GM21786 (cell line): ENCODE measurements around the gene CDCP1.

Source experiments
- ATAC-seq: cut with Tn5 transposase; IDR thresholded peaks from one replicate; pipeline ENCODE4 v1.9.1; 2021; ENCODE audit not compliant: unreplicated experiment

Gene CDCP1

DNA sequence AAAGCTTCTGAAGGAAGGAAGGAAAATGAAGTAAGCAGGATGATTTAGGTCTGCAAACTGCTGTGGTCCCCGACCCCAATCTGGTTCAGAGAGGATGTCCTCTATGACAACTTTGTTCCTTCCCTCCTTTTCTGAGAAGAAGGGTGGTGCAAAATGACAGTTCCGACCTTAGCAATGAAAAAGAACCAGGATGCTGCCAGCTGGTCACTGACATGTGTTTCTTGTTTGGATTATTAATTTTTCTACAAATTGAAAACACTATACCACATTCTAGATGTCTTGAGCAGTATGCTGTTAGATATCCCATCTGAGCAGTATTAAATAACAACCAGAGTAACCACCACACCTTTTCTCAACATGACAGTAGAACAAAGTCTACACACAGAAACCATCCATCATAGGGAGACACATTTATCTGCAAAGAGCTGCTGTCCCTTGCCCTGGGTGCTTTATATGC, 27.5 kb downstream of the CDCP1 start:
- no peak for ATAC-seq

DNA sequence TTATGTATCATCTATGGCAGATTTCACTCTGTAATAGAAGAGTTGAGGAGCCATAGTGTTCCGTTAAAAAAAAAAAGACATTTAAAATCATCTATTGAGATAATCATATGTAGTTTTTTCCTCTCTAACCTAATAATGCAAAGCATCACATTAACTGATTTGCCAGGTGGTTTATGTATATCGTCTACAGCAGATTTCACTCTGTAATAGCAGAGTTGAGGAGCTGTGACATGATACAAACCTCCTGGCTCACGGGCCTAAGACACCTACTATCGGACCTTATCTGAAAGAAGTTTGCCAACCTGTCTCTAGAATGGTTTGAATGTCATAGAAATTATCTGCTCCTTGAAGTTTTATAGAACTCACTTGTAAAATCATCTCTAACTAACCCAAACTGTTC, 29.8 kb downstream of the CDCP1 start:
- no peak for ATAC-seq

DNA sequence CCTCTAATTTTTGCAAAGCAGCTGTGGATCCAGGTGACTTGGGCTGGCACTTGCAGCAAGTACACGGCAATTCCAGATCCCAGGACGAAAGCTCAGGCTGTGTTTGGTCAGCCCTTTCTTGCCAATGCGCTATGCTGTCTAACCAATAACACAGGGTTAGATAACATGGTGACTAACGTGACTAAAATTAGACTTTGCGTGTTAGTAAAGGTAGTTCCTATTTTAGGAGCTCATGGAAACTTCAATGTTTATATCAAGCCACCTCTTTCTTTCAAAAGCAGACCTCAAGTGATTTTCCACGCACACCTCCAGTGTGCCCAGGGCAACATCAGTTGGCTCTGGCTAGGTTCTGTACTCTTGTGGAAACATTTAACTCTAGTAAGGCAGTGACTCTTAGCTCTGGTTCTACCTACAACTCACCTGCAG, 32.5 kb downstream of the CDCP1 start:
- ATAC-seq: no peak

- no peak for ATAC-seq
Measured at GRCh38 chr3:45112939-45113338, 33.2 kb downstream of the CDCP1 start.

GRCh38 chr3:45110509-45110833, 35.7 kb downstream of the CDCP1 start:
- ATAC-seq: no peak

- peak; percentile 63 for ATAC-seq
Measured at GRCh38 chr3:45109771-45110508, 36.2 kb downstream of the CDCP1 start.

DNA sequence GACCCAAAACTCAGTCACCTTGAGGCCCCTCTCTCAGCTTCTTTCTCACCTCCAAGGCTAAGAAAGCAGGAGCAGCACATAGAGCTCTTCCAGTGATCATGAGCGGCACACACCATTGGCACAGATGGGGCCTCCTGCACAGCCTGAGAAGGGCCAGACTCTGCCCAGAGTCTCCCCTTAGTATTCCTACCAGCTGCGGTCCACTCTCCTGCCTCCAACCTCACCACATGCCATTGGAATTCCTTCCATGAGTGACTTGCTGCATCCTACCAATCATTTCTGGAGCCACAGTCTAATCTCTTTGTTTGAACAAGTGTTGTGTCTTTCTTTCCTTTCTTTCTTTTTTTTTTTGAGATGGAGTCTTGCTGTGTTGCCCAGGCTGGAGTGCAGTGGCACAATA, 39.3 kb downstream of the CDCP1 start:
- no peak for ATAC-seq

DNA sequence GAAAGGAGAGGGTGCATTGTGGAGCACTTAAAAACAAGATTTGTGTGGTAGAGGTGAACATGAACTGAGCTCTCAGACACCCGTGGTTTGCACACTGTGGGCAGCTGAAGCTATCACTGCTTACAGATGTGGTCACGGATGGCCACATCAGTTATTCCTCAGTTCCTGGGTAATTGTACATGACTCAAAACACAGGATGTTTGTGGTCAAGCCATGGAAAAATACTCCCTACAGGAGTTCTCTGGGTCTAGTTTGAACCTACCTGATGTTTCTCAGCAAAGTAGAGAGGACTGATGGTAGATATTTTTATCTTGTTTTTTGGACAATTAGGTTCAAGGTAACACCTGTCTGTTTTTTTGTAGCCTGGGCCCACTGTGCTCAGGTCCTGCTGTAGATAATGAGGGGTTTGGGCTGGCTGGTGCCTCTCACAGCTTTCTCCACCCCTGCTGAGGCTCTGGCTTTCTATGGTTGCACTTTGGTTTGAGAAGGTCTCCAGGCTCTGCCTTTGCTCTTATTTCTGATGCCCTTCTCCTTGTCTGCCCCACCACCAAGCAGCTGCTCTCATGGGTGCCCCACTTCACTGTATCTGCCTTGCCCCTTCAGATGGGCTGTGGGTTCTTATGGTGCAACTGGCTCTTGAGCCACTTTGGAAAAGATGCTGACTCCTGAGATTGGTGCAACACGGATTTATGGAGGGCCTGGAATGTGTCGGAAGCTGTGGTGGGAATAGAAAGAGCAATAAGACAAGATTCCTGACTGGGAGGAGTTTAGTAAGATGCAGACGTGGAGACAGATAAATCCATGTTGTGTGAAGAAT, 40.1 kb downstream of the CDCP1 start:
- no peak for ATAC-seq

DNA sequence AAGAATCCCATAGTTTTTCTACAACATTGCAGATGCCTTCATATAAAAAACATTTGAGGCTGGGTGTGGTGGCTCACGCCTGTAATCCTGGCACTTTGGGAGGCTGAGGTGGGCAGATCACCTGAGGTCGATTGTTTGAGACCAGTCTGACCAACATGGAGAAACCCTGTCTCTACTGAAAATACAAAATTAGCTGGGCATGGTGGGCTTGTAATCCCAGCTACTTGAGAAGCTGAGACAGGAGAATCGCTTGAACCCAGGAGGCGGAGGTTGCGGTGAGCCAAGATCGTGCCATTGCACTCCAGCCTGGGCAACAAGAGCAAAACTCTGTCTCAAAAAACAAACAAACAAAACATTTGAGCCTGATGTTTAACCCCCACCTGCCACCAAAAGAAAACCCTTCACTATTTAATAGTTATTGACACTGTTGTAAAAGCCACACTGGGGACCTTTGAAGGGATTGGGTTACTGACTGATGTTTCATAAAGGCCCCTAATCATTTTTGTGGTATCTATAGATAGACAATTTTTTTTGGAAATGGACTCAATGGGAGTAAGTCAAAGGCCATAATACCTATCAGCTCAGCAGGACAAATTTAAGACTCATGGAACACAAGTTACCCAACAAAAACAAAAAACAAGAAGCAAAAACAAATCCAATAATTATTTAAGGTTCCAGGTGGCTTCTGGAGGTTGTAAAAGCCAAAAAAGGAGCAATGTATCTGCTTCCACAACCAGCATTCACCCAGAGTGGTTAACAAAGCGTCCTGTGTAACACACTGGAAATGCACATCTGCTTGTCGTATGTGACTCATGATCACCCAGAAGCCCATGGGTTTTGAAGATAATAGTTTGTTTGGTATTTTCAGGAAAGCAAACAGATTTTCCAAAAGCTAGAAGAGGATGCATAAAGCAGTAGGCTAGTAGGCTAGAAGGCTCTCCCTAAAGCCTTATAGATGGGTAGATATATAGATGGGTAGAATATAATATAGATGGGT, 41.2 kb downstream of the CDCP1 start:
- no peak for ATAC-seq

- no peak for ATAC-seq
Measured at GRCh38 chr3:45103753-45104714, 42.1 kb downstream of the CDCP1 start.

DNA sequence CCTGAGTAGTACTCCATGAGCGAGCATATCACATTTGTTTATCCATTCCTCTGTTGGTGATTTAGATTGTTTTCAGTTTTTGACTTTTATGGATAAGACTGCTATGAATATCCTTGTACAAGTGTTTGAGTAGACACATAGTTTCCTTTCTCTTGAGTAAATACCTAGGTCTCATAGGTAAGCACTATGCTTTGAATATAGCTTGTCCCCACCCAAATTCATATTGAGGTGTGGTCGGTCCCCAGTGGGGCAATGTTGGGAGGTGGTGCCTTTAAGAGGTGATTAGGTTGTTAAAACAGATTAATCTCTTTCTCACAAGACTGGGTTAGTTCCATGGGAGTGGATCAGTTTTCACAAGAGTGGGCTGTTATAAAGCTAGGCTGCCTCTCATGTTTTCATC, 42.8 kb downstream of the CDCP1 start:
- ATAC-seq: no peak

GRCh38 chr3:45100981-45101407, 45.2 kb downstream of the CDCP1 start:
- no peak for ATAC-seq

DNA sequence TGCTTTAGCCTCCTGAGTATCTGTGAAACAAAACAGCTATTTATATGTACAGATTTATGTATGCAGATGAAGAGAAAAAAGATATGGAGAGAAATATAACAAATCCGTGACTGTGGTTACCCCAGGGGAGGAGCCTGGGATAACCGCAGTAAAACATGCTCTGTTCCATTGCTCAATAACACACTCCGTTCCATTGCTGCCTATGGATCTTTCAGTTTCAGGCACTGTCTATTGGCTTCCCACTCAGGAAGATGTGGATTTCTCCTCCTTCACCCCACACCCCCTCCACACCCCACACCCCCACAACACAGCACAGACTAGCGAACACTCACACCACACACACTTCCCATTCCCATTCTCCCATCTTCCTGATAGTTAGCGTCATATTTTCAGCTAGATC, 47.9 kb downstream of the CDCP1 start:
- ATAC-seq: no peak

DNA sequence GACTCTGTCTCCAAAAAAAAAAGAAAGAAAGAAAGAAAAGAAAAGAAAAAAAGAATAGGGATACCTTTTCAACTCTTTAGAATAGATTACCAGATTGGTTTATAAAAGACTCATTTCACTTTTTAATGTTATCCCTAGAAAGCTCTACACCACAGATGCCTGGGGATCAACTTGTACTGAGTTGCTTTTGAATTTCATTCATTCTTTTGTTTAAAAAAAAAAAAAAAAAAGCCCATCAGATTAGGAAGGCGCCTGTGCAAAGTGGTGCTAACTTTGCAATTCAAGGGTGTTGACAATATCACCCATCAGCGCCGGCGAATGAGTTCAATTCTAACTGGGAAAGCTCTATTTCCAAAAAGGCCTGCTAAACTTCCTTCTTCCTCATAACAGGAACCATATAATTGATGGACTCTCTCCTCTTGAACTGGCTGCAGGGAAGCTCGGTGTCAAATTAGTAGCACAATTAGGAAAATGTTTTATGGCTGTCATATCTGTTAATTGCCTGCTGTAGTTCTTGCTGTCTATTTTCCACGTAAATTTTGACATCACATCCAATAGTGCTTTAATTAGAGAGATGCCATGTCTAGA, 48.8 kb downstream of the CDCP1 start:
- no peak for ATAC-seq

DNA sequence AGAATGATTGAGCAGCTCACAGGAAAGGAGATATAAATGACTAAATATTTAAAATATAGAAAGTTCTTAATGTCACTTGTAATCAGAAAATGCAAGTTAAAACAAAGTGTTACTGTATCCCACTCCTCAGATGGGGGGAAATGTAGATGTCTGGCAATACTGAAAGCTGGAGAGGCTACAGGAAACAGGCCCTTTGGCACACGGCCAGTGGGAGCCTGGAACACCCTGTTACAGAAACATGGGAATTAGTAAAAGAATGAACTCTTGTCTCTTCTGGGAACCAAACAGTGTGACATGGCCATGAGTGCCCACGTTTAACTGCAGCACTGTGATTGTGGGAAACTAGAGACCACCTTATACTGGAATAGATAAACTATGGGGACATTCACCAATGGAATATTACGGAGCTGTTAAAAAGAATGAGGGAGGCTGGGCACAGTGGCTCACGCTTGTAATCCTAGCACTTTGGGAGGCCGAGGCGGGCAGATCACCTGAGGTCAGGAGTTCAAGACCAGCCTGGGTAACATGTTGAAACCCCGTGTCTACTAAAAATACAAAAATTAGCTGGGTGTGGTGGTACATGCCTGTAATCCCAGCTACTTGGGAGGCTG, 50.2 kb downstream of the CDCP1 start:
- ATAC-seq: no peak

DNA sequence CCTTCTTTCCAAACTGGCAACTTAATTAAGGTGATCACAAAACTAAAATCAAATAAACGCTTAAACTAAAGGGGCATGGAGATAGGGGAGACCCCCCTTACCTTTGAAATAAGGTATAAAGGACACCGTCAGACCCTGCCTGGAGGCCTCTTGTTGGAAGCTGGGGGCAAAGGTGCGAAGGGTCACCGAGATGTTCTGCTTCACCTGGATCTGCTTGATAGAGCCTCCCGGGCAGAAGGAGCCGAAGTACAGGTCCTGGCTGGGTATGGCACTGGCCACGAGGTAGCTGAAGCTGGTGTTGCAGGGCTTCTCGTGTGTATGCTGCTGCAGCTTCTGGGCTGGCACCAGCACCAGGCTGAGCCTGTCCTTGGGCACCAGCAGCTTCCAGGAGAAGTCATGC, 53.0 kb downstream of the CDCP1 start:
- no peak for ATAC-seq

GRCh38 chr3:45092132-45093031, 53.8 kb downstream of the CDCP1 start:
- ATAC-seq: no peak

- no peak for ATAC-seq
Measured at GRCh38 chr3:45090855-45091254, 55.3 kb downstream of the CDCP1 start.
